GM13977 (cell line): ENCODE results near the gene C17orf58.
"Not testable (repeated sequence)": the region's sequence is repeated elsewhere in the genome, so short reads cannot be mapped to it uniquely, and the experiment has no call there.

Source experiments
- DNase-seq: peaks from one replicate; pipeline ENCODE4 v3.0.0; 2012; ENCODE audit warnings: low spot score
- in situ Hi-C: fragments of 300-500 bp; cut with MboI; formaldehyde crosslinking; loops from one replicate; pipeline ENCODE4 v1.12.0; 2022; ENCODE audit warnings: low sequenced_read_pairs, low pct_unique_long_range_greater_than_20kb, mixed read lengths, inconsistent platforms; ENCODE audit not compliant: unreplicated experiment
- TF ChIP-seq, protein P1 (sequence below): IDR thresholded peaks from 2 replicates; pipeline ENCODE4 v1.5.1; 2012; ENCODE audit warnings: mild to moderate bottlenecking, control low read depth; ENCODE audit not compliant: insufficient read depth; ENCODE audit errors: extremely low read depth, missing control alignments

The C17orf58 gene

DNA sequence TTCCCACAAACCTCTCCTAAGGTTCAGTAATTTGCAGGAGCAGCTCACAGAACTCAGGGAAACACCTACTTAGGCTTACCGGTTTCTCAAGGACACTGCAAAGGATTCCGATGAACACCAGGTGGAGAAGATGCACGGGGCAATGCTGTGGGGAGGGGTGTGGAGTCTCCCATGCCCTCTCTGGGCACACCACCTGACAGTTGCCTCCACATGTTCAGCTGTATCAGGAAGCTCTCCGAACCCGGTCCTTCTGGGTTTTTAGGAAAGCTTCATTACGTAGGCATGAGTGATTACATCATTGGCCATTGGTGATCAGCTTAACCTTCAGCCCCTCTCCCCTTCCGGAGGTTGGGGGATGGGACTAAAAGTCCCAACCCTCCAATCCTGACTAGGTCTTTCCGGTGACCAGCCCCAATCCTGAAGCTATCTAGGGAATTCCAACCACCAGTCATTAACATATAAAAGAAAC, 21.6 kb downstream of the C17orf58 start:
- DNase-seq, result no peak
- in situ Hi-C loops, result no loop called here

GRCh38 chr17:67974185-67974584, 22.1 kb downstream of the C17orf58 start:
- no peak for DNase-seq
- TF ChIP-seq, protein P1, sequence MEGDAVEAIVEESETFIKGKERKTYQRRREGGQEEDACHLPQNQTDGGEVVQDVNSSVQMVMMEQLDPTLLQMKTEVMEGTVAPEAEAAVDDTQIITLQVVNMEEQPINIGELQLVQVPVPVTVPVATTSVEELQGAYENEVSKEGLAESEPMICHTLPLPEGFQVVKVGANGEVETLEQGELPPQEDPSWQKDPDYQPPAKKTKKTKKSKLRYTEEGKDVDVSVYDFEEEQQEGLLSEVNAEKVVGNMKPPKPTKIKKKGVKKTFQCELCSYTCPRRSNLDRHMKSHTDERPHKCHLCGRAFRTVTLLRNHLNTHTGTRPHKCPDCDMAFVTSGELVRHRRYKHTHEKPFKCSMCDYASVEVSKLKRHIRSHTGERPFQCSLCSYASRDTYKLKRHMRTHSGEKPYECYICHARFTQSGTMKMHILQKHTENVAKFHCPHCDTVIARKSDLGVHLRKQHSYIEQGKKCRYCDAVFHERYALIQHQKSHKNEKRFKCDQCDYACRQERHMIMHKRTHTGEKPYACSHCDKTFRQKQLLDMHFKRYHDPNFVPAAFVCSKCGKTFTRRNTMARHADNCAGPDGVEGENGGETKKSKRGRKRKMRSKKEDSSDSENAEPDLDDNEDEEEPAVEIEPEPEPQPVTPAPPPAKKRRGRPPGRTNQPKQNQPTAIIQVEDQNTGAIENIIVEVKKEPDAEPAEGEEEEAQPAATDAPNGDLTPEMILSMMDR, result no peak
- in situ Hi-C loops, result no loop called here

More for the DNA sequence above, 21.6 kb downstream of the C17orf58 start:
- TF ChIP-seq, protein P1, result no peak

DNA sequence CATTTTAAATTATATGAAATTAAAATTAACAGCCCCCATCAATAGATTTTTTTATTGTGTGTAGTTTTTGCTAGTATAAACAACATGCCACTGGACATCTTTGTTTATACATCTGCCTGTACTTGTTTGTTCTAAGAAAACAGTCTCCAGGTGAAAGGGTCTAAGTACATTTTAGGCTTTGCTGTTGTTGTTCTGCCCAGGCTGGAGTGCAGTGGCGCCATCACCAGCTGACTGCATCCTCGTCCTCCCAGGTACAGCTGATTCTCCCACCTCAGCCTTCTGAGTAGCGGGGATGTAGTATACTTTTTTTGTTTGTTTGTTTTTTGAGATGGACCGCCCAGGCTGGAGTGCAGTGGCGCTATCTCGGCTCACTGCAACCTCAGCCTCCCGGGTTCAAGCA, 25.5 kb downstream of the C17orf58 start:
- TF ChIP-seq, protein P1, result no peak
- DNase-seq, result no peak
- in situ Hi-C loops, result no loop called here

DNA sequence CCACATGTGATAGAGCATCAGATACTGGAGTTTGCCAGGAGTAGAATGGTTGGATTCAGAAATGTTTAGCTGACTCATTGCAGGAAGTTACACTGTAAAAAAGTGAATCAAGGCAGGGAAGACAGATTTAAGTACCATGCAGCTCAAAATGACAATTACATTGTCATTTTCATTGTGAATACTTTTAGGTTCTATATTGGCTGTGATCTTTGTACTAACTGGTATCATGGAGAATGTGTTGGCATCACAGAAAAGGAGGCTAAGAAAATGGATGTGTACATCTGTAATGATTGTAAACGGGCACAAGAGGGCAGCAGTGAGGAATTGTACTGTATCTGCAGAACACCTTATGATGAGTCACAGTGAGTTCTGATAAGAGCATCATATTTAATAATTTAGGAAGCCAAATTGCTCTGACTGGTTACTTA, 33.1 kb downstream of the C17orf58 start:
- TF ChIP-seq, protein P1, result peak; percentile 59
- peak; percentile 32 for DNase-seq
- in situ Hi-C loops, result not testable (repeated sequence)

GRCh38 chr17:67962156-67962555, 34.1 kb downstream of the C17orf58 start:
- DNase-seq, in situ Hi-C loops: not testable (repeated sequence)

GRCh38 chr17:67960276-67960675, 36.0 kb downstream of the C17orf58 start:
- DNase-seq, in situ Hi-C loops: not testable (repeated sequence)

- in situ Hi-C loops, result no loop called here
- DNase-seq, result no peak
- TF ChIP-seq, protein P1, result no peak
These were observed 36.8 kb downstream of the C17orf58 start for GRCh38 chr17:67959510-67959909.

DNA sequence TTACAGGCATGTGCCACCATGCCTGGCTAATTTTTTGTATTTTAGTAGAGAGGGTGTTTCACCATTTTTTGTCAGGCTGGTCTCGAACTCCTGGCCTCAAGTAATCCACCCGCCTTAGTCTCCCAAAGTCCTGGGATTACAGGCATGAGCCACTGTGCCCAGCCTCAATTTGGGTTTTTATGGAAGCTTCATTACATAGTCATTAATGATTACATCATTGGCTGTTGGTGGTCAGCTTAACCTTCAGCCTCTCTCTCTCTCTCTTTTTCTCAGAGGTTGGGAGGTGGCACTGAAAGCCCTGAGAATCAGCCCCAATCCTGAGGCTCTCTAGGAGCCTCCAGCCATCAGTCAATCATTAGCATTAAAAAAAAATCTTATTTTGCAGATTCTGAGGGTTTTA, 45.3 kb downstream of the C17orf58 start:
- no peak for DNase-seq
- TF ChIP-seq, protein P1, result no peak
- in situ Hi-C loops, result no loop called here
